Measurements from ENCODE around the gene CST4.

Gene CST4

GRCh38 chr20:23649242-23649641 is 39.6 kb downstream of the CST4 start:
- H3K4me3 ChIP-seq (ENCODE audit: low read depth in 1 of 2, low read length in 2 of 2), result no peak overlapping the region
- H3K4me2 ChIP-seq (ENCODE audit: insufficient read depth, low read length), result no peak overlapping the region
- H3K36me3 ChIP-seq (ENCODE audit: insufficient read depth, low read length), result no peaks in the 10 kb centered on the region
- H3K4me1 ChIP-seq (ENCODE audit: insufficient read depth, low read length), result no peaks in the 10 kb centered on the region
- peaks cover 10% of the 10 kb centered on the region for H3K27me3 ChIP-seq (ENCODE audit: insufficient read depth, low read length, poor library complexity)
- no peaks in the 10 kb centered on the region for H4K20me1 ChIP-seq (ENCODE audit: insufficient read depth, low read length)
- ATAC-seq (ENCODE audit: insufficient read depth, low read depth) (no peak), DNase-seq (no peak)
- H2AFZ ChIP-seq (ENCODE audit: low read depth, low read length), result no peak overlapping the region
- H3K79me2 ChIP-seq (ENCODE audit: insufficient read depth, low read length), result no peaks in the 10 kb centered on the region
- no peak overlapping the region for H3K9ac ChIP-seq (ENCODE audit: low read depth, low read length)
- H3K9me3 ChIP-seq (ENCODE audit: insufficient read depth, low read length, severe bottlenecking), result no peaks in the 10 kb centered on the region
- TF ChIP-seq EZH2 (IDR thresholded peaks at IDR 0.05; ENCODE audit: borderline replicate concordance, low read depth, low read length, severe bottlenecking) (no peak), CTCF (IDR thresholded peaks at IDR 0.05; ENCODE audit: borderline replicate concordance, extremely low read depth, low read length, poor library complexity, severe bottlenecking) (no peak)
- H3K27ac ChIP-seq (ENCODE audit: low read length), result no peak overlapping the region

- H3K9ac ChIP-seq (ENCODE audit: low read depth, low read length), result no peak overlapping the region
- DNase-seq, result no peak
- no peak overlapping the region for H3K4me2 ChIP-seq (ENCODE audit: insufficient read depth, low read length)
- TF ChIP-seq CTCF (IDR thresholded peaks at IDR 0.05; ENCODE audit: borderline replicate concordance, extremely low read depth, low read length, poor library complexity, severe bottlenecking), result no peak
- TF ChIP-seq EZH2 (IDR thresholded peaks at IDR 0.05; ENCODE audit: borderline replicate concordance, low read depth, low read length, severe bottlenecking), result no peak
- no peaks in the 10 kb centered on the region for H3K9me3 ChIP-seq (ENCODE audit: insufficient read depth, low read length, severe bottlenecking)
- H3K4me1 ChIP-seq (ENCODE audit: insufficient read depth, low read length), result no peaks in the 10 kb centered on the region
- H3K36me3 ChIP-seq (ENCODE audit: insufficient read depth, low read length), result no peaks in the 10 kb centered on the region
- no peak overlapping the region for H3K27ac ChIP-seq (ENCODE audit: low read length)
- H2AFZ ChIP-seq (ENCODE audit: low read depth, low read length), result no peak overlapping the region
- no peak overlapping the region for H3K4me3 ChIP-seq (ENCODE audit: low read depth in 1 of 2, low read length in 2 of 2)
- no peak for ATAC-seq (ENCODE audit: insufficient read depth, low read depth)
- no peaks in the 10 kb centered on the region for H3K79me2 ChIP-seq (ENCODE audit: insufficient read depth, low read length)
- H3K27me3 ChIP-seq (ENCODE audit: insufficient read depth, low read length, poor library complexity), result peaks cover 2% of the 10 kb centered on the region
- no peaks in the 10 kb centered on the region for H4K20me1 ChIP-seq (ENCODE audit: insufficient read depth, low read length)
Measured at GRCh38 chr20:23647346-23647745, 41.5 kb downstream of the CST4 start.

GRCh38 chr20:23646106-23646873 is 42.5 kb downstream of the CST4 start:
- H3K4me3 ChIP-seq (ENCODE audit: low read depth in 1 of 2, low read length in 2 of 2), result no peak overlapping the region
- H3K9ac ChIP-seq (ENCODE audit: low read depth, low read length), result no peak overlapping the region
- no peaks in the 10 kb centered on the region for H3K4me1 ChIP-seq (ENCODE audit: insufficient read depth, low read length)
- H3K9me3 ChIP-seq (ENCODE audit: insufficient read depth, low read length, severe bottlenecking), result no peaks in the 10 kb centered on the region
- H3K27ac ChIP-seq (ENCODE audit: low read length), result no peak overlapping the region
- no peak overlapping the region for H2AFZ ChIP-seq (ENCODE audit: low read depth, low read length)
- H4K20me1 ChIP-seq (ENCODE audit: insufficient read depth, low read length), result no peaks in the 10 kb centered on the region
- H3K36me3 ChIP-seq (ENCODE audit: insufficient read depth, low read length), result no peaks in the 10 kb centered on the region
- DNase-seq (no peak), ATAC-seq (ENCODE audit: insufficient read depth, low read depth) (no peak)
- H3K4me2 ChIP-seq (ENCODE audit: insufficient read depth, low read length), result no peak overlapping the region
- no peaks in the 10 kb centered on the region for H3K79me2 ChIP-seq (ENCODE audit: insufficient read depth, low read length)
- TF ChIP-seq CTCF (IDR thresholded peaks at IDR 0.05; ENCODE audit: borderline replicate concordance, extremely low read depth, low read length, poor library complexity, severe bottlenecking) (no peak), EZH2 (IDR thresholded peaks at IDR 0.05; ENCODE audit: borderline replicate concordance, low read depth, low read length, severe bottlenecking) (no peak)
- peaks cover 2% of the 10 kb centered on the region for H3K27me3 ChIP-seq (ENCODE audit: insufficient read depth, low read length, poor library complexity)

Measured in DND-41 (cell line).